ENCODE measurements around the gene GTPBP4.

GRCh38 chr10:1040133-1040532, 51.9 kb downstream of the GTPBP4 start:
- no peak for TF ChIP-seq NFRKB (IDR thresholded peaks at IDR 0.05)
- TF ChIP-seq SP1 (IDR thresholded peaks at IDR 0.05), result no peak
- no peak for TF ChIP-seq FOXK2 (IDR thresholded peaks at IDR 0.05)
- TF ChIP-seq ARNT (IDR thresholded peaks at IDR 0.05), result no peak
- no peak for TF ChIP-seq ZNF384 (IDR thresholded peaks at IDR 0.05)
- TF ChIP-seq FOXA1 (IDR thresholded peaks at IDR 0.05), result no peak
- no peak for TF ChIP-seq BHLHE40 (IDR thresholded peaks at IDR 0.05; ENCODE audit: borderline replicate concordance)
- TF ChIP-seq HDGF (IDR thresholded peaks at IDR 0.05; ENCODE audit: borderline replicate concordance), result no peak
- no peak for TF ChIP-seq PKNOX1 (IDR thresholded peaks at IDR 0.05)
- TF ChIP-seq FOXM1 (IDR thresholded peaks at IDR 0.05; ENCODE audit: borderline replicate concordance), result no peak
- TF ChIP-seq ELF4 (IDR thresholded peaks at IDR 0.05), result no peak
